Stimulated activated CD8-positive, alpha-beta memory T cell treated with anti-CD3 and anti-CD28 coated beads, Interleukin-12 subunit alpha, Interleukin-12 subunit beta, amount 100 ng/mL, for 4 hours (primary cell): ENCODE results near the gene APCDD1L.

Experiments
- DNase-seq: peaks from one replicate; pipeline ENCODE4 v3.0.0-alpha.2; 2020; ENCODE audit warnings: low read depth

Gene APCDD1L

GRCh38 chr20:58515233-58516212 lies at the start of gene APCDD1L:
Gene APCDD1L (minus strand): TSS chr20:58515399. CDS start chr20:58514707, 692 bp downstream.
- DNase-seq, result no peak

- DNase-seq, result no peak
Observed at GRCh38 chr20:58559368-58559729, 44.1 kb upstream of the APCDD1L start.

- DNase-seq, result no peak
Observed at GRCh38 chr20:58558486-58559367, 43.5 kb upstream of the APCDD1L start.

GRCh38 chr20:58557733-58558342 lies 42.6 kb upstream of the APCDD1L start:
- no peak for DNase-seq

- no peak for DNase-seq
Observed at GRCh38 chr20:58556961-58557360, 41.8 kb upstream of the APCDD1L start.

- DNase-seq, result no peak
Observed at GRCh38 chr20:58555078-58555765, 40.0 kb upstream of the APCDD1L start.

- no peak for DNase-seq
Observed at GRCh38 chr20:58554541-58554940, 39.3 kb upstream of the APCDD1L start.

GRCh38 chr20:58553841-58554240 lies 38.6 kb upstream of the APCDD1L start:
- DNase-seq, result no peak

GRCh38 chr20:58553166-58553696 lies 38.0 kb upstream of the APCDD1L start:
- DNase-seq, result no peak

- no peak for DNase-seq
Observed at GRCh38 chr20:58552366-58552934, 37.3 kb upstream of the APCDD1L start.

GRCh38 chr20:58551631-58552030 lies 36.4 kb upstream of the APCDD1L start:
- no peak for DNase-seq

- DNase-seq, result no peak
Observed at GRCh38 chr20:58550275-58551059, 35.3 kb upstream of the APCDD1L start.

GRCh38 chr20:58549231-58550209 lies 34.3 kb upstream of the APCDD1L start:
- no peak for DNase-seq

GRCh38 chr20:58547623-58548475 lies 32.6 kb upstream of the APCDD1L start:
- DNase-seq, result no peak

- DNase-seq, result no peak
Observed at GRCh38 chr20:58546756-58547622, 31.8 kb upstream of the APCDD1L start.

- DNase-seq, result no peak
Observed at GRCh38 chr20:58546416-58546711, 31.2 kb upstream of the APCDD1L start.
